Measurements from ENCODE around the gene COLEC12. TPM values are rescaled to one million over a fixed set of nuclear protein-coding genes. Genes with fewer than 3 reads are reported as not detected.
"Not testable (repeated sequence)": the region's sequence is repeated elsewhere in the genome, so short reads cannot be mapped to it uniquely, and the experiment has no call there.

Gene COLEC12
- total RNA-seq, 1 donor from 2014 or later = 0.68 TPM

GRCh38 chr18:316393-316792, 184.1 kb downstream of the COLEC12 start:
- ATAC-seq = no peak

GRCh38 chr18:313931-314330, 186.6 kb downstream of the COLEC12 start:
- ATAC-seq = no peak

GRCh38 chr18:312415-312814, 188.1 kb downstream of the COLEC12 start:
- ATAC-seq = no peak

- ATAC-seq = no peak
Measured at GRCh38 chr18:310042-310441, 190.5 kb downstream of the COLEC12 start.

- not testable (repeated sequence) for ATAC-seq
Measured at GRCh38 chr18:308086-308485, 192.4 kb downstream of the COLEC12 start.

GRCh38 chr18:306608-307255, 193.8 kb downstream of the COLEC12 start:
- ATAC-seq = no peak

- no peak for ATAC-seq
Measured at GRCh38 chr18:305003-305501, 195.4 kb downstream of the COLEC12 start.

- ATAC-seq = no peak
Measured at GRCh38 chr18:303607-304006, 196.9 kb downstream of the COLEC12 start.

GRCh38 chr18:303011-303410, 197.5 kb downstream of the COLEC12 start:
- no peak for ATAC-seq

GRCh38 chr18:302097-302496, 198.4 kb downstream of the COLEC12 start:
- no peak for ATAC-seq

- ATAC-seq = no peak
Measured at GRCh38 chr18:297936-298335, 202.6 kb downstream of the COLEC12 start.

GRCh38 chr18:295756-296490, 204.6 kb downstream of the COLEC12 start:
- ATAC-seq = no peak

- no peak for ATAC-seq
Measured at GRCh38 chr18:294566-294965, 205.9 kb downstream of the COLEC12 start.

- no peak for ATAC-seq
Measured at GRCh38 chr18:293536-293935, 207.0 kb downstream of the COLEC12 start.

- no peak for ATAC-seq
Measured at GRCh38 chr18:292271-292670, 208.2 kb downstream of the COLEC12 start.

GRCh38 chr18:289970-290369, 210.5 kb downstream of the COLEC12 start:
- not testable (repeated sequence) for ATAC-seq

GRCh38 chr18:289026-289425, 211.5 kb downstream of the COLEC12 start:
- no peak for ATAC-seq

GRCh38 chr18:286515-287310, 213.8 kb downstream of the COLEC12 start:
- no peak for ATAC-seq

- ATAC-seq = no peak
Measured at GRCh38 chr18:285817-286216, 214.7 kb downstream of the COLEC12 start.

GRCh38 chr18:275486-275885, 225.0 kb downstream of the COLEC12 start:
- no peak for ATAC-seq

- no peak for ATAC-seq
Measured at GRCh38 chr18:274313-274712, 226.2 kb downstream of the COLEC12 start.

GRCh38 chr18:273525-273924, 227.0 kb downstream of the COLEC12 start:
- ATAC-seq = no peak

- ATAC-seq = no peak
Measured at GRCh38 chr18:272650-273049, 227.9 kb downstream of the COLEC12 start.

Data from esophagus mucosa (tissue), 1 donor.